Ascending aorta (tissue), 2 donors: ENCODE results near the gene KLHL11. TPM values are rescaled to one million over a fixed set of nuclear protein-coding genes. Genes with fewer than 3 reads are reported as not detected.

Source experiments
- DNase-seq, 2 donors: peaks; one replicate each; pipeline ENCODE4 v3.0.0-alpha.2; 2019; ENCODE audit warnings: low spot score in 2 of 2
- H3K27ac ChIP-seq, 2 donors: fragments of 200-600 bp; sonication (generic); one replicate each; pipeline ENCODE4 v1.5.1; 2016 to 2017; ENCODE audit warnings: mild to moderate bottlenecking in 1 of 2
- H3K27me3 ChIP-seq: fragments of 200-600 bp; sonication (generic); one replicate; pipeline ENCODE4 v1.5.1; 2017
- H3K36me3 ChIP-seq, 2 donors: fragments of 200-600 bp; sonication (generic); one replicate each; pipeline ENCODE4 v1.5.1; 2016
- H3K4me1 ChIP-seq, 2 donors: fragments of 200-600 bp; sonication (generic); one replicate each; pipeline ENCODE4 v1.5.1; 2016 to 2017; ENCODE audit warnings: mild to moderate bottlenecking in 1 of 2
- H3K4me3 ChIP-seq, 2 donors: fragments of 200-600 bp; sonication (generic); one replicate each; pipeline ENCODE4 v1.5.1; 2016 to 2017; ENCODE audit warnings: mild to moderate bottlenecking in 1 of 2
- H3K9me3 ChIP-seq, 2 donors: fragments of 200-600 bp; sonication (generic); one replicate each; pipeline ENCODE4 v1.5.1; 2016
- intact Hi-C: fragments of 100-400 bp; cut with DNase I; formaldehyde crosslinking; loops from one replicate; pipeline ENCODE4 v1.15.1; 2023
- total RNA-seq: library from RNA; depleted of rRNA; stranded (reverse); fragments of >200 nt; gene quantifications from one replicate; pipeline ENCODE4 v1.1.0, GENCODE V29; 2016
- TF ChIP-seq, protein P1 (sequence below), 3 experiments: fragments of 200-600 bp in 2 of 3; fragments of 450-650 bp in 1 of 3; sonication (generic) in 2 of 3; IDR thresholded peaks; one replicate each; pipeline ENCODE4 v1.5.1; 2016 to 2019; ENCODE audit warnings: antibody characterized with exemption in 3 of 3, mild to moderate bottlenecking in 1 of 3, moderate library complexity in 1 of 3

Gene KLHL11
- total RNA-seq, 1 donor from 2014 or later = 8.9 TPM

DNA sequence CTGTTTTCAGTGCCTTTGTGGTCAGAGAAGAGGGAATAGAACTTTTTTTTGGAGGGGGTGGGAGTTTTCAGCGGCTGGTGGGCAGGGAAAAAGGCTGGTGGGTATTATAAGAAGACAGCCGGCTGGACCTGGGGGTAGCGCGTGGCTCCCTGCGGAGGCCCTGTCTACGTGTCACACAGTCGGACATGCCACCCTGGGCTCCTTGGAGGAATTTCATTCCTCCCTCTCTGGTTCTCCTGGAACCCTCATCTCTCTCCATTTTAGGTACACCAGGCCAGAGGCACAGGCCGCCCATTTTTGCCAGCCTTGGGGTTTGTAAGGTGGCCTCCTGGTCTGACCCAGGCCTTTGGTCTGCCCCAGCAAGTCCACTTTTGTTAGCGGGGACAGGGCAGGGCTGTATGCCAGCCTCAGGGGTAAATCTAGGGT lies 51.5 kb downstream of the KLHL11 start:
- TF ChIP-seq, protein P1, sequence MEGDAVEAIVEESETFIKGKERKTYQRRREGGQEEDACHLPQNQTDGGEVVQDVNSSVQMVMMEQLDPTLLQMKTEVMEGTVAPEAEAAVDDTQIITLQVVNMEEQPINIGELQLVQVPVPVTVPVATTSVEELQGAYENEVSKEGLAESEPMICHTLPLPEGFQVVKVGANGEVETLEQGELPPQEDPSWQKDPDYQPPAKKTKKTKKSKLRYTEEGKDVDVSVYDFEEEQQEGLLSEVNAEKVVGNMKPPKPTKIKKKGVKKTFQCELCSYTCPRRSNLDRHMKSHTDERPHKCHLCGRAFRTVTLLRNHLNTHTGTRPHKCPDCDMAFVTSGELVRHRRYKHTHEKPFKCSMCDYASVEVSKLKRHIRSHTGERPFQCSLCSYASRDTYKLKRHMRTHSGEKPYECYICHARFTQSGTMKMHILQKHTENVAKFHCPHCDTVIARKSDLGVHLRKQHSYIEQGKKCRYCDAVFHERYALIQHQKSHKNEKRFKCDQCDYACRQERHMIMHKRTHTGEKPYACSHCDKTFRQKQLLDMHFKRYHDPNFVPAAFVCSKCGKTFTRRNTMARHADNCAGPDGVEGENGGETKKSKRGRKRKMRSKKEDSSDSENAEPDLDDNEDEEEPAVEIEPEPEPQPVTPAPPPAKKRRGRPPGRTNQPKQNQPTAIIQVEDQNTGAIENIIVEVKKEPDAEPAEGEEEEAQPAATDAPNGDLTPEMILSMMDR (IDR thresholded peaks at IDR 0.05) = no peak
- intact Hi-C loops = loop anchor here (2.0 kb wide), 1 partner anchor 51 kb away; the partner anchor contains the start of gene KLHL11
- peaks cover 10 to 20% of the 10 kb centered on the region in 2 donors for H3K4me1 ChIP-seq

DNA sequence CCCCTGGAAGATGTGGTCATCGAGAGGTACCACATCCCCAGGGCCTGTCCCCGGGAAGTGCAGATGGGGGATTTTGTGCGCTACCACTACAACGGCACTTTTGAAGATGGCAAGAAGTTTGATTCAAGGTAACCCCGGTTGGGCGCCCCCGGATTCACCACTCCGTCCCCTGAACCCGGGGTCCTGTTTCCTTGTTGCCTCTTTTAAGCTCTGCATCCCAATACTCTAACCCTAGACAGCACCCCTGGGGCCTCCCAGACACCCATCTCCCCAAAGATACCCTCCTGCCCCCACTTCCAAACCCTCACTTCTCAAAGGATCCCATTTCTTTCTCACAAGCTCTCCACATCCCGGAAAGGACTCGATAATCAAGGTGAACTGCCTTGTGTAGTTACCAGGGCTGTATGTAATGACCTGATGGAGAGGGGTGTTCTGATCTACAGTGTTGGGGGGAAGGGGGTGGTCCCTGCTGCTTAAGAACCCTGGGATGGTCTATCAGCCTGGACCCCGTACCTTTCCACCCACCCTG lies 52.0 kb downstream of the KLHL11 start:
- peak overlapping the region; percentile 81 to 89 for H3K4me3 ChIP-seq
- H3K27ac ChIP-seq = peak overlapping the region; percentile 77 to 87
- H3K36me3 ChIP-seq = peaks cover 0 to 5% of the 10 kb centered on the region in 2 donors
- peaks cover 10 to 20% of the 10 kb centered on the region in 2 donors for H3K4me1 ChIP-seq
- TF ChIP-seq, protein P1 (IDR thresholded peaks at IDR 0.05) = no peak
- H3K27me3 ChIP-seq = no peaks in the 10 kb centered on the region
- no peak for DNase-seq
- H3K9me3 ChIP-seq = no peaks in the 10 kb centered on the region
- intact Hi-C loops = loop anchor here (2.0 kb wide), 1 partner anchor 52 kb away; the partner anchor contains the start of gene KLHL11

More for the DNA sequence above, 51.5 kb downstream of the KLHL11 start:
- Histone ChIP-seq H3K27ac (peak overlapping the region; percentile 77 to 87), H3K9me3 (no peaks in the 10 kb centered on the region), H3K27me3 (no peaks in the 10 kb centered on the region), H3K36me3 (peaks cover 0 to 7% of the 10 kb centered on the region in 2 donors), H3K4me3 (peak overlapping the region; percentile 81 to 89)
- no peak for DNase-seq

DNA sequence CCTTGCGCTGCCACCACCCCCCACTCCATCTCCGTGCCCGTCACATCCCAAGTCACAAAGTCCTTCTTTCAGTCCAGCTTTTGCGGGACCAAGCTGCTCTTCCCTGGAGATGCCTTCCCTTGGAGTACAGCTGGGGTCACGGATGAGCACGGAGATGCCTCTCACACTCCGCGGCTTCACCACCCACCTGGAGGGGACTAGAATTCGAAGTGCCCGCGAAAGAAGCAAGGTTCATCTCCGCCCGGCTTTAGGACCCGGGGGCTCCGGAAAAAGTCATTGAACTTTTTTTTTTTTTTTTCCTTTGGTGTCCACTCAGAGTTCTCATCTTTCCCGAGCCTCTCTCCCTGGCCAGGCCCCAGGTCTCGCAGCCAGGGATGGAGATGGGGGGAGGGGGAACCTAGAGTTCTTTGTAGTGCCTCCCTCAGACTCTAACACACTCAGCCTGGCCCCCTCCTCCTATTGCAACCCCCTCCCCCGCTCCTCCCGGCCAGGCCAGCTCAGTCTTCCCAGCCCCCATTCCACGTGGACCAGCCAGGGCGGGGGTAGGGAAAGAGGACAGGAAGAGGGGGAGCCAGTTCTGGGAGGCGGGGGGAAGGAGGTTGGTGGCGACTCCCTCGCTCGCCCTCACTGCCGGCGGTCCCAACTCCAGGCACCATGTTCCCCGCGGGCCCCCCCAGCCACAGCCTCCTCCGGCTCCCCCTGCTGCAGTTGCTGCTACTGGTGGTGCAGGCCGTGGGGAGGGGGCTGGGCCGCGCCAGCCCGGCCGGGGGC lies 52.7 kb downstream of the KLHL11 start, which contains the start of gene FKBP10:
FKBP10 (plus strand) TSS at position 624 of the 771 bp plus-strand sequence; CDS start at position 655, 31 bp downstream.
- TF ChIP-seq, protein P1 (IDR thresholded peaks at IDR 0.05) = no peak
- Histone ChIP-seq H3K4me3 (peak within 1 kb of the TSS; percentile 81 to 89), H3K36me3 (peaks cover 0 to 3% of the 10 kb centered on the region in 2 donors), H3K9me3 (no peaks in the 10 kb centered on the region), H3K27me3 (no peaks in the 10 kb centered on the region), H3K4me1 (peaks cover 10 to 20% of the 10 kb centered on the region in 2 donors), H3K27ac (peak within 1 kb of the TSS; percentile 77 to 87)
- DNase-seq = peak in 1 of 2 donors; percentile 84
- intact Hi-C loops = loop anchor here (1.0 to 2.0 kb wide), 2 partner anchors 52 to 107 kb away; partner anchors contain the start of gene KLHL11

DNA sequence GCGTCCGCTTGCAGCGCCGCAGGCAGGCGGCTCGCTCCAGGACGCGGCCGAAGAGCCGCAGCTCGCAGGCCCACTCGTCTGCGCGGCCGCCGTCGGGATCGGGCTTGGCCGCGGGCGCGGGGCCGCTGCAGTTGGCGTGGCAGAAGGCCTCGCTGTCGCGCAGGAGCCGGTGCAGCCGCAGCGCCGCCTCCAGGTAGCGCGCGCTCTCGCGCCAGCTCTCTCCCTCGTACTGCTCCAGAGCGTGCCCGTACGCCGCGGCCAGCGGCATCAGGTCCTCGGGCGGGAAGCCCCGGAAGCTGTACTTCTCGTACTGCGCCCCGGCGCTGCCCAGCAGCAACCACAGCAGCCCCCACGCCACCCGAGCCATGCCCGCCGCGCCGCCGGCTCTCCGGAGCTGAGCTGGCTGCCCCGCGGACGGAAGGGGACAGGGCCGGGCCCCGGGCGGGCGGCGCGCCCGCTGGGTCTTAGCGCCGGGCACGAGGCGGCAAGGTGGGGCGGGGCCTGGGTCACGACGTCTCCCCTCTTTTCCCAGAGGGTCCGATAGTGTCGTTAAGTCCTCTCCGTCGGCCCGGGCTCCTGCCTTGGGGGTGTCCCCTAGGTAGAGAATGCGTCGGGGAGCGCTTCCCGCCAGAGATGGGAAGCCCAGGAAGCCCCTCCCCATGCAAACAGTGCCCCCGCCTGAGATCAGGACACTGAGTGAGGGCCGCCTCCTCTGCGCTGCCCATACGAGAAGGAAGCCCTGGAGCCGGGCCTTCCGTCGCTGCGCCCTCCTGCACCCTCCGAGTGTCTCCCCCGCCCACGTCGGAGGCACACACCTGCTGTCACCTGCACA lies 53.5 kb downstream of the KLHL11 start, which contains the start of gene P3H4:
P3H4 (minus strand) TSS at position 401 of the 832 bp plus-strand sequence; CDS start at position 367, 34 bp downstream.
- H3K9me3 ChIP-seq = no peaks in the 10 kb centered on the region
- intact Hi-C loops = loop anchor here (1.0 to 2.0 kb wide), 2 partner anchors 53 to 108 kb away; partner anchors contain the start of gene KLHL11
- TF ChIP-seq, protein P1 (IDR thresholded peaks at IDR 0.05) = peak; percentile 62 to 83 (median 76)
- peak within 1 kb of the TSS; percentile 81 to 89 for H3K4me3 ChIP-seq
- peak in 1 of 2 donors; percentile 85 for DNase-seq
- peak within 1 kb of the TSS; percentile 77 to 87 for H3K27ac ChIP-seq
- H3K36me3 ChIP-seq = peaks cover 0 to 3% of the 10 kb centered on the region in 2 donors
- H3K4me1 ChIP-seq = peaks cover 10 to 20% of the 10 kb centered on the region in 2 donors
- no peaks in the 10 kb centered on the region for H3K27me3 ChIP-seq
